ENCODE results near the gene CARD9.

The CARD9 gene

GRCh38 chr9:136377341-136378169, 4.1 kb upstream of the CARD9 start:
- Histone ChIP-seq H3K36me3 (ENCODE audit: control insufficient read depth in 2 of 2, insufficient read depth in 1 of 2, low read length in 2 of 2) (peaks cover 0 to 80% of the 10 kb centered on the region in 2 experiments; a peak in 1 of 3 replicates), H3K27ac (ENCODE audit: extremely low read depth, low read depth, low read length) (no peak overlapping the region)

More at GRCh38 chr9:136377341-136378169, 4.1 kb upstream of the CARD9 start:
- Histone ChIP-seq H3K4me1 (ENCODE audit: control insufficient read depth, insufficient read depth, low read length) (no peaks in the 10 kb centered on the region), H3K9me3 (ENCODE audit: control insufficient read depth, insufficient read depth, low read depth, low read length) (no peaks in the 10 kb centered on the region), H3K4me3 (ENCODE audit: low read depth, low read length) (no peak overlapping the region)
- ChIA-PET POLR2A (interaction anchor here (1.4 to 1.9 kb wide), 3 partner anchors 11 to 15 kb away, joined by 3 to 16 read pairs (median 5); partner anchors contain the start of gene DNLZ), CTCF (interaction anchor here (0.9 to 1.0 kb wide), 3 partner anchors 14 to 65 kb away, joined by 3 to 4 read pairs (median 4); partner anchors contain the start of gene DNLZ)
- TF ChIP-seq ZBTB1 (tag by site-specific recombination; IDR thresholded peaks at IDR 0.05) (no peak), CTCF (tag by site-specific recombination; IDR thresholded peaks at IDR 0.05) (no peak), ZFP41 (tag by site-specific recombination; IDR thresholded peaks at IDR 0.05; ENCODE audit: borderline replicate concordance) (no peak), ZSCAN5A (tag by site-specific recombination; IDR thresholded peaks at IDR 0.05) (no peak), ZNF174 (tag by site-specific recombination; IDR thresholded peaks at IDR 0.05) (no peak), ZNF580 (tag by site-specific recombination; IDR thresholded peaks at IDR 0.05) (no peak), ZNF311 (tag by site-specific recombination; IDR thresholded peaks at IDR 0.05; ENCODE audit: borderline replicate concordance) (no peak), ZNF18 (tag by site-specific recombination; IDR thresholded peaks at IDR 0.05) (no peak), MZF1 (tag by site-specific recombination; IDR thresholded peaks at IDR 0.05; ENCODE audit: borderline replicate concordance) (no peak), ZNF155 (tag by site-specific recombination; IDR thresholded peaks at IDR 0.05) (no peak), ZNF292 (tag by site-specific recombination; IDR thresholded peaks at IDR 0.05; ENCODE audit: borderline replicate concordance, low read depth) (no peak), ZNF354C (tag by site-specific recombination; IDR thresholded peaks at IDR 0.05; ENCODE audit: borderline replicate concordance, low read depth) (no peak), ZNF596 (tag by site-specific recombination; IDR thresholded peaks at IDR 0.05) (no peak), ZNF518A (tag by site-specific recombination; conservative IDR thresholded peaks at IDR 0.05; ENCODE audit: low read depth) (no peak), ZNF302 (tag by site-specific recombination; IDR thresholded peaks at IDR 0.05; ENCODE audit: low read depth) (no peak), ZNF830 (tag by site-specific recombination; IDR thresholded peaks at IDR 0.05; ENCODE audit: low read depth) (no peak), ZNF26 (tag by site-specific recombination; IDR thresholded peaks at IDR 0.05) (no peak)

Data from HEK293 (cell line).